Activated CD4-positive, alpha-beta T cell treated with anti-CD3 and anti-CD28 coated beads, Interleukin-2, amount 10 ng/mL, durations not matched to agents 24 days and 14 days (primary cell): Measurements from ENCODE around the gene OPA1. TPM values are rescaled to one million over a fixed set of nuclear protein-coding genes. Genes with fewer than 3 reads are reported as not detected.

Experiments used
- DNase-seq: peaks from one replicate; pipeline ENCODE4 v3.0.0; 2022
- H3K27ac Mint-ChIP-seq: one replicate; pipeline ENCODE4 v1.8.0; 2022; ENCODE audit warnings: mild to moderate bottlenecking, mixed read lengths
- H3K27me3 Mint-ChIP-seq: one replicate; pipeline ENCODE4 v1.8.0; 2022; ENCODE audit warnings: mixed read lengths
- H3K36me3 Mint-ChIP-seq: one replicate; pipeline ENCODE4 v1.8.0; 2022; ENCODE audit warnings: low read depth, mild to moderate bottlenecking, mixed read lengths
- H3K4me1 Mint-ChIP-seq: one replicate; pipeline ENCODE4 v1.8.0; 2021; ENCODE audit warnings: mixed read lengths
- H3K4me3 Mint-ChIP-seq: one replicate; pipeline ENCODE4 v1.8.0; 2022; ENCODE audit warnings: mild to moderate bottlenecking, moderate library complexity, mixed read lengths
- H3K9me3 Mint-ChIP-seq: one replicate; pipeline ENCODE4 v1.8.0; 2021; ENCODE audit warnings: mixed read lengths
- intact Hi-C: fragments of 100-400 bp; cut with micrococcal nuclease; formaldehyde crosslinking; loops from one replicate; pipeline ENCODE4 v1.15.1; 2023
- total RNA-seq: library from RNA; stranded (reverse); gene quantifications from 2 replicates; pipeline ENCODE4 v1.2.3, GENCODE V29; 2022

Gene OPA1, protein sequence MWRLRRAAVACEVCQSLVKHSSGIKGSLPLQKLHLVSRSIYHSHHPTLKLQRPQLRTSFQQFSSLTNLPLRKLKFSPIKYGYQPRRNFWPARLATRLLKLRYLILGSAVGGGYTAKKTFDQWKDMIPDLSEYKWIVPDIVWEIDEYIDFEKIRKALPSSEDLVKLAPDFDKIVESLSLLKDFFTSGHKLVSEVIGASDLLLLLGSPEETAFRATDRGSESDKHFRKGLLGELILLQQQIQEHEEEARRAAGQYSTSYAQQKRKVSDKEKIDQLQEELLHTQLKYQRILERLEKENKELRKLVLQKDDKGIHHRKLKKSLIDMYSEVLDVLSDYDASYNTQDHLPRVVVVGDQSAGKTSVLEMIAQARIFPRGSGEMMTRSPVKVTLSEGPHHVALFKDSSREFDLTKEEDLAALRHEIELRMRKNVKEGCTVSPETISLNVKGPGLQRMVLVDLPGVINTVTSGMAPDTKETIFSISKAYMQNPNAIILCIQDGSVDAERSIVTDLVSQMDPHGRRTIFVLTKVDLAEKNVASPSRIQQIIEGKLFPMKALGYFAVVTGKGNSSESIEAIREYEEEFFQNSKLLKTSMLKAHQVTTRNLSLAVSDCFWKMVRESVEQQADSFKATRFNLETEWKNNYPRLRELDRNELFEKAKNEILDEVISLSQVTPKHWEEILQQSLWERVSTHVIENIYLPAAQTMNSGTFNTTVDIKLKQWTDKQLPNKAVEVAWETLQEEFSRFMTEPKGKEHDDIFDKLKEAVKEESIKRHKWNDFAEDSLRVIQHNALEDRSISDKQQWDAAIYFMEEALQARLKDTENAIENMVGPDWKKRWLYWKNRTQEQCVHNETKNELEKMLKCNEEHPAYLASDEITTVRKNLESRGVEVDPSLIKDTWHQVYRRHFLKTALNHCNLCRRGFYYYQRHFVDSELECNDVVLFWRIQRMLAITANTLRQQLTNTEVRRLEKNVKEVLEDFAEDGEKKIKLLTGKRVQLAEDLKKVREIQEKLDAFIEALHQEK
- 91.2 and 92.2 TPM in 2 replicates for total RNA-seq

DNA sequence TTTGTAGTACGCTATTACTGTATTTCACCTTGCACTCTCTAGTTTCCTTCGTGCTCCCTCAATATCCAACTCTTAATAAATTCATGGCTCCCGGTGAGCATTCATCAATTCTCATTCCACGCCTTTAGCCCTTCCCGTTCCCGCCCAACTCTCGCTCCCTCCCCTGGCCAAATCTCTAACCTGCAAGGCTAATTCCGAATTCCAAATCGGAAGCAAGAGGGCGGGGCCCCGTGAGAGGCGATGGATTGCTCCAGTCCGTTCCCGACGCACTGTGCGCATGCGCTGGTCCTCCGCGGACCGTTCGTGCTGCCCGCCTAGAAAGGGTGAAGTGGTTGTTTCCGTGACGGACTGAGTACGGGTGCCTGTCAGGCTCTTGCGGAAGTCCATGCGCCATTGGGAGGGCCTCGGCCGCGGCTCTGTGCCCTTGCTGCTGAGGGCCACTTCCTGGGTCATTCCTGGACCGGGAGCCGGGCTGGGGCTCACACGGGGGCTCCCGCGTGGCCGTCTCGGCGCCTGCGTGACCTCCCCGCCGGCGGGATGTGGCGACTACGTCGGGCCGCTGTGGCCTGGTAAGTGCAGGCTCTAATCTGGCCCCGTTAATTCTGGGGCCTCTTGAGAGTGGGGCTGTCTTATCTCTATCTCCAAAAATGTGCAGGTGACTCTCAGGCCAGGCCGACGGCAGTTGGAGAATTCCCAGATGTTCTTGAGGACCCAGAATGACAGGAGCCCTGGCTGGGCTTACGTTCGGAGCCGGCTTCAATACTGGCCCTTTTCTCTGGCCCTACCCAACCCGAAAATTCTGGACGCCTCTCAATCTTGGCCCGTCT is at the start of gene OPA1:
OPA1 (plus strand) TSS at position 368 of the 827 bp plus-strand sequence; CDS start at position 538, 170 bp downstream.
- H3K4me1 Mint-ChIP-seq = peaks cover 27% of the 10 kb centered on the region
- peak; percentile 98 for DNase-seq
- H3K4me3 Mint-ChIP-seq = peak within 1 kb of the TSS; percentile 98
- intact Hi-C loops = loop anchor here (10.0 kb wide), 3 partner anchors 542 to 758 kb away; partner anchors contain the start of gene HES1
- H3K9me3 Mint-ChIP-seq = no peaks in the 10 kb centered on the region
- H3K27ac Mint-ChIP-seq = peak within 1 kb of the TSS; percentile 99
- H3K27me3 Mint-ChIP-seq = no peaks in the 10 kb centered on the region
- peaks cover 22% of the 10 kb centered on the region for H3K36me3 Mint-ChIP-seq

DNA sequence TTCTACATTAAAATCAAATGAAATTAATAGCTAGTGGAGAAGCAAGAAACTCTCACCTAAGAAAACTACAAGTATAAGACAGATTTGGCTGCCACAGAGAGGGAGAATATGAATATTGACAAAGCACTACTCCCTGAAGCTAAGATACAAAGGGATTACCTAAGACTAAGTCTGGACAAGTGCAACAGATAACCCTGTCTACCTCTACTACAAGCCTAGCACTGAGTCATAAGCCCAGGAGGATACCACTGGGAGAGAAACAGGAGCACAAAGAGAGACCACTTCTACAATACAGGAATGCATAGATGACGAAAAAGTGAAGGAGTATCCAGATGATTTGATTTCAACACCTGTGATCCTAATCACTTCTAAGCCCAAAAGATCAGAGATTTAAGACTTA is 48.7 kb upstream of the OPA1 start:
- Mint-ChIP-seq H3K27me3 (peaks cover 1% of the 10 kb centered on the region), H3K27ac (no peak overlapping the region)
- intact Hi-C loops = no loop called here

DNA sequence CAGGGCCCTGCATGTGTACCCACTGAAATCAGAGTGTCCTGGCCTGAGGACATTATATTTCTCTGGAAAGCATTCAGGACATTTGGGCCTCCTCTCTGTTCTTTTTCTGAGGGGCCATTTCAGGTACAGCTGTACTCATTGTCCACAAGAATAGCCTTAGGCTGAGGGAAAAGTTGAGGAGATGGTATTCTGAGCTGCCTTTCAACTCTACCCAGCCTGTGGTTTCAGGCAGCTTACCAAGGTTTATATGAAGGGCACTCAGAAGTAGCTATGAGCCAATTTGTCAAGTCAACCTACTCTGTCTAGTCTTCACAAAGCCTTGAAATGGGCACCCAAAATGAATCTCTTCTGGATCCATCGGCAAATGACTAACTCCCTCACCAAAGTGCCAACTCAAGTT is 47.7 kb upstream of the OPA1 start:
- intact Hi-C loops = no loop called here

More for the DNA sequence above, 48.7 kb upstream of the OPA1 start:
- H3K36me3 Mint-ChIP-seq = no peaks in the 10 kb centered on the region
- H3K4me3 Mint-ChIP-seq = no peak overlapping the region
- H3K4me1 Mint-ChIP-seq = no peaks in the 10 kb centered on the region
- peaks cover 9% of the 10 kb centered on the region for H3K9me3 Mint-ChIP-seq
- no peak for DNase-seq

DNA sequence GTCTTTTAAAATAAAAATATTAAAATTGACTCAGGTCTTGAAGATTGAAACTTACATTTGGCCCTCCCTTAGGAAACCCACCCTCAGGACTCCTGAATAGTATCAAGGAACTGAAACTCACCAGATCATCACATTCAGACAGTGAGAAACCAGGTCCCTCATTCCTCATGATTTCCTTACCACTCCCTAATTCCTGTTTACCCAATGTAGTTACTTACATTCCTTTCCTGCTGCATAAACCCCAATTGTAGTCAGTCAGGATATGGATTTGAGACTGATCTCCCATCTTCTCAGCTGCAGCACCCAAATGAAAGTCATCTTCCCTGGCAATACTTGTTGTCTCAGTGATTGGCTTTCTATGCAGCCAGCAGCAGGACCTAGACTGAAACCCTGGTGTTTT is 46.9 kb upstream of the OPA1 start:
- Mint-ChIP-seq H3K36me3 (no peaks in the 10 kb centered on the region), H3K4me1 (no peaks in the 10 kb centered on the region), H3K27ac (no peak overlapping the region), H3K9me3 (peaks cover 9% of the 10 kb centered on the region), H3K27me3 (peaks cover 1% of the 10 kb centered on the region), H3K4me3 (no peak overlapping the region)
- intact Hi-C loops = no loop called here
- DNase-seq = no peak

More for the DNA sequence above, 47.7 kb upstream of the OPA1 start:
- H3K4me1 Mint-ChIP-seq = no peaks in the 10 kb centered on the region
- H3K27me3 Mint-ChIP-seq = peaks cover 1% of the 10 kb centered on the region
- H3K9me3 Mint-ChIP-seq = peaks cover 9% of the 10 kb centered on the region
- no peak overlapping the region for H3K27ac Mint-ChIP-seq
- H3K36me3 Mint-ChIP-seq = no peaks in the 10 kb centered on the region
- DNase-seq = no peak
- no peak overlapping the region for H3K4me3 Mint-ChIP-seq

DNA sequence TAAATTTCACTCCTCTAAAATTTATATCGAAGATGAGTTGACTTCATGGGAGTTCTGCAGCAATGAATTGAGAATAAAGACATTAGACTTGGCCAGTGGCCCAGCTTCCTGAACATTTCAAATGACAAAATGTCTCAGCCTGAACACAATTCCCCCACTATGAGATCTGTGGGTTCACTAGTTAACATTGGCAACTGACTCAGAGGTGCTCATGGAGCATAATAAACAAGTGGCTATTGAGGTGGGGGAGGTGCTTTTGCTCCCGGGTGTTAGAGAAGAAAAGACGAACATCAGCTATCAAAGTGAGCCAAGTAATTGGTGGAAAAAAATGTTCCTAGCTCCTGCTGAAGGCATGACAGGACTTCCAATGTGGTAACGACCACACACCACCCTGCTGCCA is 44.6 kb upstream of the OPA1 start:
- peaks cover under 1% of the 10 kb centered on the region for H3K27me3 Mint-ChIP-seq
- DNase-seq = no peak
- H3K4me3 Mint-ChIP-seq = no peak overlapping the region
- H3K27ac Mint-ChIP-seq = no peak overlapping the region
- H3K36me3 Mint-ChIP-seq = no peaks in the 10 kb centered on the region
- no peaks in the 10 kb centered on the region for H3K4me1 Mint-ChIP-seq
- intact Hi-C loops = no loop called here
- peaks cover 9% of the 10 kb centered on the region for H3K9me3 Mint-ChIP-seq

DNA sequence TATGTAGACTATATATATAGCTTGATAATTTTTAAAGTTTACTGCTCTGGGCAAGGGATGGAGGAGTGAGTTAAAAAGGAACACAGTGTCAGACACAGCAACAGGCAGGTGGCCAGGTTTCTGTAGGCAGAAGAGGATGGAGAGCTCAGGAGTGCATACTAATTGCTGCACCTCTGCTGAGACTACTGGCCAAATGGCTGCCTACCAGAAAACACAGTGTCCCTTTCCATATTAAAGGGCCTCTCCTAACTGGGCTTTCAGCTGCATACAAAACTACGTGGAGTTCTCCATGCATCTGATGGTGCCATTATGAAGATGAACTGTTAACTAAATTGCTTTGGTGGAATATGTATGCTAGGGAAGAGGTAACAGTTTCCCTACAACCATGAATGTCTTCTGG is 40.1 kb upstream of the OPA1 start:
- H3K4me1 Mint-ChIP-seq = no peaks in the 10 kb centered on the region
- H3K4me3 Mint-ChIP-seq = no peak overlapping the region
- intact Hi-C loops = no loop called here

DNA sequence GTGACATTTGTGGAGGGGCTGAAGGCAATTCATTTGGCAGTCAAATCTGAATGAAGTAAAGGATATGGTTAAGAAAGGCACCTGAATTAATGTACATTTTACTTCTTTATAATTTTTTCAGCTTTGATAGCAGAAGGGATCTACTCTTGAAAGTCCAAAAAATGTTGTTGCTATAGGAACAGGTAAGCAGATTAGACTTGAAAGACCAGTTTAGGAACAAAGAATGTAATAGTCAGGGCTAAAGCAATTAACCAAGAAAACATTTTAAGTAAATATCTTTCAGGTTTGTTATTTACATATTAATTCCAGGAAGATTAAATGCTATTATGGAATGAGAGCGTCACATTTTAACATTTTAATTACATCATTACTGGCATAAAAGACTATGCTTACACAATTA is 39.4 kb upstream of the OPA1 start:
- H3K27ac Mint-ChIP-seq = no peak overlapping the region
- no peaks in the 10 kb centered on the region for H3K27me3 Mint-ChIP-seq
- H3K9me3 Mint-ChIP-seq = no peaks in the 10 kb centered on the region
- no peak overlapping the region for H3K4me3 Mint-ChIP-seq
- intact Hi-C loops = no loop called here
- H3K4me1 Mint-ChIP-seq = no peaks in the 10 kb centered on the region
- DNase-seq = no peak
- H3K36me3 Mint-ChIP-seq = no peaks in the 10 kb centered on the region

More for the DNA sequence above, 40.1 kb upstream of the OPA1 start:
- DNase-seq = no peak
- Mint-ChIP-seq H3K36me3 (no peaks in the 10 kb centered on the region), H3K9me3 (no peaks in the 10 kb centered on the region), H3K27ac (no peak overlapping the region), H3K27me3 (no peaks in the 10 kb centered on the region)

DNA sequence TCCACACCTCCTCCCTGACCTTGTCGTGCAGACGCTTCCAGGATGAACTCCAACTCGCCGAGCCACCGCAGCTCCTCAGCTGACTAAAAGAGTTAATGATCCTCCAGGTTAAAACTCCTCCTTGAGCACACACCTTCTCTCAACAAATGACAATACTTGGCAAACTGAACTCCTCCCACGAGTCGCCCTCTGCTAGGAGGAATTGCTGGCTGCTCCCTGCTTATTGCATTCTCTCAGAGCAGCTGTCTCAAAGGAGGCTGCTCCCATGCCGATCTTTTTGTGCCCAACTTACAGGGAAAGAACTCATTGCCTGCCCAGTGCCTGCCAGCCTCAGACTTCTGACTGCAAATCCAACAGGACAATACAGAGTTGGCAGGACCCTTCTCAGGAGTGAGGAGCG is 38.2 kb upstream of the OPA1 start, which contains the start of gene ATP13A4:
ATP13A4 (minus strand) TSS at position 85 of the 400 bp plus-strand sequence. CDS start 96 bp downstream, outside the sequence.
- H3K36me3 Mint-ChIP-seq = no peaks in the 10 kb centered on the region
- no peak within 1 kb of the TSS for H3K27ac Mint-ChIP-seq
- intact Hi-C loops = no loop called here
- no peak within 1 kb of the TSS for H3K4me3 Mint-ChIP-seq
- no peaks in the 10 kb centered on the region for H3K9me3 Mint-ChIP-seq
- no peak for DNase-seq
- no peaks in the 10 kb centered on the region for H3K4me1 Mint-ChIP-seq
- H3K27me3 Mint-ChIP-seq = no peaks in the 10 kb centered on the region

DNA sequence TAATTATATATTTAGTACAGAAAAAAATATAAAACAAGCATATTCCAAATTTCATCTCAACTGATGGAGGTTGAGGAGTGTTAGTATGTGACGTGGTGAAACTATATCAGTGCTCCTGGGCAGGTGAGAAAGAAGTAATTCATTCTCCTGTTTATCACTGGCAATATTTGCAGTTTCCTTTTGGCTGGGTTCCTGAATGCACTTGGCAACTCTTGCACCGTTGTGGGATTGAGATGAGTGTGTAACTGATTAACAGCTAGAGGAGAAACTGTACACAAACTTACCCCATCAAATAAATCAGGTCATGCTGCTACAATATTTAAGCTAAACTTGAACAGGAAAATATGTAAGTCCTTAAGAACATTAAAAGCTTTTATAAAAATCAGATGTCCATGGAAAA is 36.2 kb upstream of the OPA1 start:
- intact Hi-C loops = no loop called here
- no peak overlapping the region for H3K4me3 Mint-ChIP-seq
- H3K27me3 Mint-ChIP-seq = no peaks in the 10 kb centered on the region
- no peaks in the 10 kb centered on the region for H3K9me3 Mint-ChIP-seq
- no peak overlapping the region for H3K27ac Mint-ChIP-seq
- DNase-seq = no peak
- no peaks in the 10 kb centered on the region for H3K4me1 Mint-ChIP-seq
- H3K36me3 Mint-ChIP-seq = no peaks in the 10 kb centered on the region

DNA sequence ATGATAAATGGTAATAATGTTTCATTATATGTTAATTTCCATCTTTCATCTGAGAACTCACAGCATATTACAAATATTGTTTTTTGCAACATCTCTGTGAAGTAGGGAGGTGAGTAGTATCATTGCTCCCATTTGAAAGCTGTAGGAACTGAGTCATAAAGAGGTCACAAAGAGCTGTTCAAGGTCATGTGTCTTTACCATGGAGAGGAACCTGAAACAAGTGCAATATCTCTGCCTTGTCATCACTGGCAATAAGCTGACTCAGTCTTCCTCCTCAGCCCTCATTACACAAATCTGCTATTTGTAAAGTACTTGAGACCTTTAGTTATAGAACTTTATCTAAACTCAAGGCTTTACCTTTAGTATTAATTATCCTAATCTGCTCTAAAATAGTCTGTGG is 33.9 kb upstream of the OPA1 start:
- no peaks in the 10 kb centered on the region for H3K9me3 Mint-ChIP-seq
- no peaks in the 10 kb centered on the region for H3K4me1 Mint-ChIP-seq
- H3K27ac Mint-ChIP-seq = no peak overlapping the region
- intact Hi-C loops = no loop called here
- H3K4me3 Mint-ChIP-seq = no peak overlapping the region
- H3K36me3 Mint-ChIP-seq = no peaks in the 10 kb centered on the region
- H3K27me3 Mint-ChIP-seq = no peaks in the 10 kb centered on the region
- DNase-seq = peak; percentile 15

DNA sequence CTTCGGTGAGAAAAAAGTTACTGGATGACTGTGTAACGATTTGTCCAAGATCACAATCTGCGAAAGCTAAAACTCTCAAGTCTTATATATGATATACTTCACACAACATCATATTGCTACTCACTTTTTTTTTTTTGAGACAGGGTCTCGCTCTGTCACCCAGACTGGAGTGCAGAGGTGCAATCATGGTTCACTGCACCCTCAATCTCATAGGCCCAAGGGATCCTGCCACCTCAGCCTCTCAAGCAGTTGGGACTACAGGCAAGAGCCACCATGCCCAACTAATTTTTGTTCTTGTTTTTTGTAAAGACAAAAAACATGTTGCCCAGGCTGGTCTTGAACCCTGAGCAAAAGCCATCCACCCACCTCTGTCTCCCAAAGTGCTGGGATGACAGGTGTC is 32.9 kb upstream of the OPA1 start:
- Mint-ChIP-seq H3K9me3 (no peaks in the 10 kb centered on the region), H3K4me1 (no peaks in the 10 kb centered on the region), H3K27ac (no peak overlapping the region), H3K4me3 (no peak overlapping the region), H3K36me3 (no peaks in the 10 kb centered on the region), H3K27me3 (no peaks in the 10 kb centered on the region)
- DNase-seq = no peak
- intact Hi-C loops = no loop called here

DNA sequence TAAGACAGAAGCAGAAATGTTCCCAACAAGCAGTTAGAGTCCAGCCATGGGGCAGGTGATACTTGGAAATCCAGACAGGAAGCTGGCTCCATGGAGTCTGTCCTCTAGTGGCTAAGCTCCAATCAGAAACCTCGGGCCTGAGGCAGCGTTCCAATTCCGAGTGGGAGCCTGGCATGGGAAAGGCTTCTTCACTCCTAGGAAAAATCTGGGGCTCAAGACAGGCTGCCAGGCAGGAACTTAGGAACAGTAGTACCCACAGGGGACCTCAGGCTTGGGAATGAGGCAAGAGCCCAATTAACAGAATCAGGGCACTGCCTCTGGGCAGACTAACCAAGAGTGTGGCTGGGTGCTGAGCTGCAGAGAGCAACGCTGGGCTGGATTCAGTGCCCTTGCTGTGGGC is 32.1 kb upstream of the OPA1 start:
- H3K4me3 Mint-ChIP-seq = no peak overlapping the region
- H3K27me3 Mint-ChIP-seq = no peaks in the 10 kb centered on the region
- H3K27ac Mint-ChIP-seq = no peak overlapping the region
- H3K9me3 Mint-ChIP-seq = no peaks in the 10 kb centered on the region
- intact Hi-C loops = no loop called here
- no peaks in the 10 kb centered on the region for H3K36me3 Mint-ChIP-seq
- no peaks in the 10 kb centered on the region for H3K4me1 Mint-ChIP-seq
- no peak for DNase-seq

DNA sequence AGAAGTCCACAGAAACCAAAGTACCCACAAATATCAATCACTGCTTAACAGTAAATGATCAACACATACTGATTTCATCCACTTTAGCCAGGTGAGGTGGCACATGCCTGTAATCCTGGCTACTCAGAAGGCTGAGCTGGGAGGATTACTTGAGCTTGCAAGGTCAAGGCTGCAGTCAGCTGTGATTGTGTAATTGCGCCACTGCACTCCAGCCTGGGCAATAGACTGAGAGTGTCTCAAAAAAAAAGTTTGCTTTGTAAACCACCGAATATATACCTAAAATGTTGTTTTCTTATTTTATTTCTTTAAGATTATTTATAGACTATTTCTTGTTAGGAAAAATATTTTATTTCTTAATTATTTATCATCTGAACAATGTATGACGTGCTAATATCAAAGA is 29.6 kb upstream of the OPA1 start:
- H3K27me3 Mint-ChIP-seq = peaks cover 2% of the 10 kb centered on the region
- no peak overlapping the region for H3K4me3 Mint-ChIP-seq
- no peak for DNase-seq
- H3K27ac Mint-ChIP-seq = no peak overlapping the region
- H3K4me1 Mint-ChIP-seq = no peaks in the 10 kb centered on the region
- H3K9me3 Mint-ChIP-seq = no peaks in the 10 kb centered on the region
- H3K36me3 Mint-ChIP-seq = no peaks in the 10 kb centered on the region
- intact Hi-C loops = no loop called here
